ENCODE measurements around the gene ZNF518A. TPM values are rescaled to one million over a fixed set of nuclear protein-coding genes. Genes with fewer than 3 reads are reported as not detected.

ZNF518A gene
- total RNA-seq, 1 donor = 13.4 TPM

DNA sequence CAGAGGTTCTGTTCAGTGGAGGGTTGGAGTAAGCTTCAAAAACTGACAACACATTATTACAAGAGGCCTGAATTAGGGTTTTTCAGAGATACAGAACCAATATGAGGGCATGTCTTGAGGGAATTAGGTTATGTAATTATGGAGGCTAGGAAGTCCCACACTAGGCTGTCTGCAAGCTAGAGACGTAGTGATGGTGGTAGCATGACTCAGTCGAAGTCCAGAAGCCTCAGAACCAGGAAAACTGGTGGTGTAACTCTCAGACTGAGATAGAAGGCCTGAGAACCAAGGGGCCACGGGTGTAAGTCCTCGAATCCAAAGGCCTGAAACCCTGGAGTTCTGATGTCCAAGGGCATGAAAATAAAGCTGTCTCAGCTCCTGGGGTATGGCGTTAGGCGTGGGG, 35.6 kb downstream of the ZNF518A start:
- Histone ChIP-seq H3K79me2 (ENCODE audit: insufficient read depth, low read length) (no peaks in the 10 kb centered on the region), H3K27me3 (ENCODE audit: insufficient read depth, low read length) (no peaks in the 10 kb centered on the region), H3K27ac (ENCODE audit: low read depth, low read length) (no peak overlapping the region), H3K4me1 (ENCODE audit: insufficient read depth, low read length) (no peaks in the 10 kb centered on the region), H3K36me3 (ENCODE audit: insufficient read depth, low read length) (no peaks in the 10 kb centered on the region), H4K20me1 (ENCODE audit: insufficient read depth, low read length) (no peaks in the 10 kb centered on the region), H2AFZ (ENCODE audit: low read length) (no peak overlapping the region), H3K4me2 (ENCODE audit: insufficient read depth, low read length) (no peak overlapping the region), H3K4me3 (ENCODE audit: insufficient read depth, low read length) (no peak overlapping the region), H3K9me3 (ENCODE audit: low read depth, low read length) (no peaks in the 10 kb centered on the region)
- TF ChIP-seq, protein P1, sequence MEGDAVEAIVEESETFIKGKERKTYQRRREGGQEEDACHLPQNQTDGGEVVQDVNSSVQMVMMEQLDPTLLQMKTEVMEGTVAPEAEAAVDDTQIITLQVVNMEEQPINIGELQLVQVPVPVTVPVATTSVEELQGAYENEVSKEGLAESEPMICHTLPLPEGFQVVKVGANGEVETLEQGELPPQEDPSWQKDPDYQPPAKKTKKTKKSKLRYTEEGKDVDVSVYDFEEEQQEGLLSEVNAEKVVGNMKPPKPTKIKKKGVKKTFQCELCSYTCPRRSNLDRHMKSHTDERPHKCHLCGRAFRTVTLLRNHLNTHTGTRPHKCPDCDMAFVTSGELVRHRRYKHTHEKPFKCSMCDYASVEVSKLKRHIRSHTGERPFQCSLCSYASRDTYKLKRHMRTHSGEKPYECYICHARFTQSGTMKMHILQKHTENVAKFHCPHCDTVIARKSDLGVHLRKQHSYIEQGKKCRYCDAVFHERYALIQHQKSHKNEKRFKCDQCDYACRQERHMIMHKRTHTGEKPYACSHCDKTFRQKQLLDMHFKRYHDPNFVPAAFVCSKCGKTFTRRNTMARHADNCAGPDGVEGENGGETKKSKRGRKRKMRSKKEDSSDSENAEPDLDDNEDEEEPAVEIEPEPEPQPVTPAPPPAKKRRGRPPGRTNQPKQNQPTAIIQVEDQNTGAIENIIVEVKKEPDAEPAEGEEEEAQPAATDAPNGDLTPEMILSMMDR (IDR thresholded peaks at IDR 0.05; ENCODE audit: extremely low read depth, low read depth, low read length) = no peak
- DNase-seq (ENCODE audit: insufficient read length, low spot score, missing footprints) = no peak

DNA sequence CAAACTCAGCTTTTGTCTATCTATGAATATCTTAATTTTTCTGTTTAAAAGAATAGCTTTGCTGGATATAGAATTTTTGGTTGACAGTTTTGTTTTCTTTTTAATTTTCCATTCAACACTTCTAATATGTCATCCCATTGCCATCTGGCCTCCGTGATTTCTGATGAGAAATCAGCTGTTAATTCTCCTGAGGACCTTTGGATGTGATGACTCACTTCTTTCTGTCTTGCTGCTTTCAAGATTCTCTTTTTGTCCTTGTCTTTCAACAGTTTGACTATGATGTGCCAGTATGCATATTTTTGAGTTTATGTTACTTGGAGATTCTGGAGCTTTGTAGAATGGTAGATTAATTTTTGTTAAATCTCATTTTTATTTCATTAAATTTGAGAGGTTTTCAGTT, 38.4 kb downstream of the ZNF518A start:
- Histone ChIP-seq H3K4me2 (ENCODE audit: insufficient read depth, low read length) (no peak overlapping the region), H3K27ac (ENCODE audit: low read depth, low read length) (no peak overlapping the region), H3K36me3 (ENCODE audit: insufficient read depth, low read length) (no peaks in the 10 kb centered on the region), H3K79me2 (ENCODE audit: insufficient read depth, low read length) (no peaks in the 10 kb centered on the region), H3K4me3 (ENCODE audit: insufficient read depth, low read length) (no peak overlapping the region), H4K20me1 (ENCODE audit: insufficient read depth, low read length) (no peaks in the 10 kb centered on the region), H2AFZ (ENCODE audit: low read length) (no peak overlapping the region), H3K9me3 (ENCODE audit: low read depth, low read length) (no peaks in the 10 kb centered on the region), H3K27me3 (ENCODE audit: insufficient read depth, low read length) (no peaks in the 10 kb centered on the region), H3K4me1 (ENCODE audit: insufficient read depth, low read length) (no peaks in the 10 kb centered on the region)
- no peak for DNase-seq (ENCODE audit: insufficient read length, low spot score, missing footprints)
- TF ChIP-seq, protein P1 (IDR thresholded peaks at IDR 0.05; ENCODE audit: extremely low read depth, low read depth, low read length) = no peak

DNA sequence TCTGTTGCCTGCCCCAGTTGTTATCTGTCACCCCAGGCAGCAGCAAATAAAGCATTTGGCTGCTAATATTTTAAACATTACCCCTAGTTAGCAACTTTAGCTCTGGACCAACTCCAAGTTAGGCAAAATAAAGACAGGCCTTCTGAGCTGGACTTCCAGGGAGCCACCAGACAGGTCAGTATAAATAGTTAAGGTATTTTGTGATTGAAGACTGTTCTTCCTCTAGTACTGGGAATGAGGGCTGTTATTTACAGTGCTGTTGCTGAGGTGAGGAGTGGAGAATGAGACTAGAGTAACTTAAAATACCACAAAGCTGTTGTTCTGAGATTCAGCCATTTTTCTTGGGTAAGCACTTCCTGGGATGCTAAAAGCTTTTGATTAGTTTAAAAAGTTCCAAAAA, 40.1 kb downstream of the ZNF518A start:
- TF ChIP-seq, protein P1 (IDR thresholded peaks at IDR 0.05; ENCODE audit: extremely low read depth, low read depth, low read length) = no peak
- no peak overlapping the region for H2AFZ ChIP-seq (ENCODE audit: low read length)
- no peaks in the 10 kb centered on the region for H3K9me3 ChIP-seq (ENCODE audit: low read depth, low read length)
- no peak overlapping the region for H3K27ac ChIP-seq (ENCODE audit: low read depth, low read length)
- H4K20me1 ChIP-seq (ENCODE audit: insufficient read depth, low read length) = no peaks in the 10 kb centered on the region
- H3K4me2 ChIP-seq (ENCODE audit: insufficient read depth, low read length) = no peak overlapping the region
- H3K36me3 ChIP-seq (ENCODE audit: insufficient read depth, low read length) = no peaks in the 10 kb centered on the region
- no peaks in the 10 kb centered on the region for H3K4me1 ChIP-seq (ENCODE audit: insufficient read depth, low read length)
- DNase-seq (ENCODE audit: insufficient read length, low spot score, missing footprints) = no peak
- no peaks in the 10 kb centered on the region for H3K79me2 ChIP-seq (ENCODE audit: insufficient read depth, low read length)
- H3K4me3 ChIP-seq (ENCODE audit: insufficient read depth, low read length) = no peak overlapping the region
- H3K27me3 ChIP-seq (ENCODE audit: insufficient read depth, low read length) = no peaks in the 10 kb centered on the region

DNA sequence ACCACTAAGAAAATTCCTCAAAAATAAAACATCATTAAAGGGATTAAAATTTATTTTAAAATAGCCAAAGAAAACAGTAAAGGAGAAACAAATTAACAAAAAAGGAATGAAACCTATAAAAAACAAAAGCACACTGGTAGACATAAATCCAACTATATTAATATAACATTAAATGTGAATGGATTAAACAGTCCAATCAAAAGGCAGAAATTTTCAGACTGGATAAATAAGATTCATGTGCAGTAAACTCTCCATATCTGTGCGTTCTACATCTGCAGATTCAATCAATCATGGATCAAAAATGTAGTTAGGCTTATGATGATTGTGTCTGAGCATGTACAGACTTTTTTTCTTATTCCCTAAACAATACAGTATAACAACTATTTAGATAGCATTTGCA, 42.6 kb downstream of the ZNF518A start:
- no peak overlapping the region for H3K4me3 ChIP-seq (ENCODE audit: insufficient read depth, low read length)
- H3K27me3 ChIP-seq (ENCODE audit: insufficient read depth, low read length) = no peaks in the 10 kb centered on the region
- no peaks in the 10 kb centered on the region for H3K4me1 ChIP-seq (ENCODE audit: insufficient read depth, low read length)
- H4K20me1 ChIP-seq (ENCODE audit: insufficient read depth, low read length) = no peaks in the 10 kb centered on the region
- TF ChIP-seq, protein P1 (IDR thresholded peaks at IDR 0.05; ENCODE audit: extremely low read depth, low read depth, low read length) = no peak
- H3K36me3 ChIP-seq (ENCODE audit: insufficient read depth, low read length) = no peaks in the 10 kb centered on the region
- no peak overlapping the region for H2AFZ ChIP-seq (ENCODE audit: low read length)
- no peaks in the 10 kb centered on the region for H3K79me2 ChIP-seq (ENCODE audit: insufficient read depth, low read length)
- H3K27ac ChIP-seq (ENCODE audit: low read depth, low read length) = no peak overlapping the region
- H3K4me2 ChIP-seq (ENCODE audit: insufficient read depth, low read length) = no peak overlapping the region
- DNase-seq (ENCODE audit: insufficient read length, low spot score, missing footprints) = no peak
- peaks cover 2% of the 10 kb centered on the region for H3K9me3 ChIP-seq (ENCODE audit: low read depth, low read length)
